ENCODE data around the gene CLDN6. TPM values are rescaled to one million over a fixed set of nuclear protein-coding genes. Genes with fewer than 3 reads are reported as not detected.
A peak's percentile ranks its signal among the peaks of the same experiment; 100 is the strongest.

The CLDN6 gene
- total and polyA plus RNA-seq, 2 of the 13 experiments (the other 11 are each of a cell fraction or from before 2014, with no cell fraction given), result 5.9 to 7.6 TPM

- TF ChIP-seq SRF (IDR thresholded peaks at IDR 0.05; ENCODE audit: low read depth, low read length) (no peak), HOMEZ (CRISPR knock-in tag; IDR thresholded peaks at IDR 0.05; ENCODE audit: low read depth) (peak; percentile 20; the same call in 1 of the 2 replicates), CCDC6 (CRISPR knock-in tag; IDR thresholded peaks at IDR 0.05) (peak; percentile 83; the same call in 1 of the 2 replicates), ZNF546 (CRISPR knock-in tag; conservative IDR thresholded peaks at IDR 0.05) (0 out of 2 replicates have a peak, but pooled peaks have one; percentile 34), ZGPAT (CRISPR knock-in tag; IDR thresholded peaks at IDR 0.05) (peak; percentile 89), ZNF616 (CRISPR knock-in tag; IDR thresholded peaks at IDR 0.05; ENCODE audit: low read depth) (peak; percentile 59; the same call in 1 of the 2 replicates), ZNF710 (CRISPR knock-in tag; IDR thresholded peaks at IDR 0.05; ENCODE audit: borderline replicate concordance) (peak; percentile 79; the same call in 1 of the 2 replicates), ZNF503 (CRISPR knock-in tag; IDR thresholded peaks at IDR 0.05) (peak; percentile 59; the same call in 1 of the 2 replicates), NR2F6 (IDR thresholded peaks at IDR 0.05) (peak; percentile 32; the same call in 1 of the 2 replicates), NR2F6 (CRISPR knock-in tag; IDR thresholded peaks at IDR 0.05) (peak; percentile 8; the same call in 1 of the 2 replicates), RCOR2 (CRISPR knock-in tag; IDR thresholded peaks at IDR 0.05) (peak; percentile 44; the same call in 1 of the 2 replicates), ZMAT5 (CRISPR knock-in tag; IDR thresholded peaks at IDR 0.05; ENCODE audit: borderline replicate concordance, low read depth) (no peak), ZNF251 (CRISPR knock-in tag; IDR thresholded peaks at IDR 0.05) (peak; percentile 74; the same call in 1 of the 2 replicates), ZHX1 (CRISPR knock-in tag; IDR thresholded peaks at IDR 0.05; ENCODE audit: low read depth) (no peak; the same call in 1 of the 2 replicates), ZKSCAN1 (IDR thresholded peaks at IDR 0.05; ENCODE audit: low read length) (no peak), ZMYM3 (CRISPR knock-in tag; IDR thresholded peaks at IDR 0.05) (peak; percentile 46; the same call in 1 of the 2 replicates), PLRG1 (conservative IDR thresholded peaks at IDR 0.05) (no peak), DPF2 (CRISPR knock-in tag; IDR thresholded peaks at IDR 0.05; ENCODE audit: borderline replicate concordance, low read depth) (0 out of 2 replicates have a peak, but pooled peaks have one; percentile 49)
Observed at GRCh38 chr16:2968738-2969544, 49.0 kb downstream of the CLDN6 start, which contains the start of gene PAQR4 (continued).
